Thyroid gland (tissue), 4 donors: Measurements from ENCODE around the gene AKR1C2. TPM values are rescaled to one million over a fixed set of nuclear protein-coding genes. Genes with fewer than 3 reads are reported as not detected.

ENCODE experiments used
- DNase-seq, 2 donors: peaks; one replicate each; pipeline ENCODE4 v3.0.0-alpha.2; 2019
- H3K27ac ChIP-seq, 3 donors: fragments of 200-600 bp; sonication (generic); 1 replicate in 2 of 3; 2 replicates in 1 of 3; pipeline ENCODE4 v1.5.1; 2016 to 2019; ENCODE audit warnings: mild to moderate bottlenecking in 1 of 3, moderate library complexity in 1 of 3
- H3K27me3 ChIP-seq: fragments of 200-600 bp; sonication (generic); one replicate; pipeline ENCODE4 v1.5.1; 2019
- H3K36me3 ChIP-seq, 2 donors: fragments of 200-600 bp; sonication (generic); one replicate each; pipeline ENCODE4 v1.5.1; 2016 to 2019
- H3K4me1 ChIP-seq, 2 donors: fragments of 200-600 bp; sonication (generic); one replicate each; pipeline ENCODE4 v1.5.1; 2017 to 2019
- H3K4me3 ChIP-seq, 3 donors: fragments of 200-600 bp; sonication (generic); replicated peaks in 1 of 3; 1 replicate in 2 of 3; 2 replicates in 1 of 3; pipeline ENCODE4 v1.5.1; 2016; ENCODE audit warnings: mild to moderate bottlenecking in 1 of 3
- H3K9me3 ChIP-seq: fragments of 200-600 bp; sonication (generic); one replicate; pipeline ENCODE4 v1.5.1; 2017
- CTCF ChIP-seq, 6 experiments: fragments of 200-600 bp in 3 of 6; fragments of 450-650 bp in 3 of 6; sonication (generic) in 3 of 6; IDR thresholded peaks; one replicate each; pipeline ENCODE4 v1.5.1; 2016 to 2019; ENCODE audit warnings: antibody characterized with exemption in 6 of 6, mild to moderate bottlenecking in 2 of 6, inconsistent platforms in 1 of 6, moderate library complexity in 1 of 6
- POLR2A ChIP-seq, 2 donors: fragments of 450-650 bp; IDR thresholded peaks; one replicate each; pipeline ENCODE4 v1.6.1; 2017; ENCODE audit warnings: antibody characterized with exemption in 2 of 2, mild to moderate bottlenecking in 2 of 2, moderate library complexity in 1 of 2
- WGBS, 2 donors: methylation state at CpG; one replicate each; pipeline ENCODE4 v1.1.5; 2017; 5-methylcytosine and 5-hydroxymethylcytosine counted together
- intact Hi-C: fragments of 100-400 bp; cut with DNase I; formaldehyde crosslinking; loops from one replicate; pipeline ENCODE4 v1.15.1; 2023
- small RNA-seq: library from RNA; depleted of rRNA; stranded (forward); fragments of <200 nt; gene quantifications from one replicate; pipeline ENCODE3, GENCODE V24; 2016
- total RNA-seq, 4 donors: library from RNA; depleted of rRNA; stranded (reverse); fragments of >200 nt; gene quantifications; one replicate each; pipeline ENCODE4 v1.2.3, GENCODE V29; 2016

Gene AKR1C2
- total RNA-seq, 4 donors from 2014 or later: 48.2 to 59.9 (median 53.9) TPM

GRCh38 chr10:4939224-4940072 is 64.2 kb downstream of the AKR1C2 start:
- TF ChIP-seq CTCF (IDR thresholded peaks at IDR 0.05): no peak
- no peak for TF ChIP-seq POLR2A (IDR thresholded peaks at IDR 0.05)
- H3K27me3 ChIP-seq: no peaks in the 10 kb centered on the region
- intact Hi-C loops: no loop called here
- peaks cover 42 to 56% of the 10 kb centered on the region in 2 donors for H3K4me1 ChIP-seq
- 83 to 84% methylated on average over 7 of the region's 7 CpGs for WGBS, 2 donors
- H3K4me3 ChIP-seq: no peak overlapping the region
- peak overlapping the region in 1 of 3 donors; percentile 14 for H3K27ac ChIP-seq
- no peaks in the 10 kb centered on the region for H3K36me3 ChIP-seq
- no peaks in the 10 kb centered on the region for H3K9me3 ChIP-seq
- no peak for DNase-seq

Small RNA genes lying within 50 kb of the gene (small RNA-seq; reads per million reads assigned to genes)
- gene RF00096: not detected

Other genes with a start within 250 kb of the AKR1C2 start
- gene AKR1E2, start 177.7 kb downstream of the AKR1C2 start, total RNA-seq: 10 to 100 TPM; 14.4 to 18.5 (median 15.9) TPM
- gene AKR1C1, start 40.4 kb downstream of the AKR1C2 start, total RNA-seq: 100 to 1,000 TPM in 3 of 4 donors, 10 to 100 TPM in 1; 73.8 to 132 (median 121) TPM
- gene AKR1C3, start 90.6 kb upstream of the AKR1C2 start, total RNA-seq: 10 to 100 TPM; 42.7 to 73.6 (median 67.4) TPM
- not detected for gene AKR1C8, start 181.3 kb upstream of the AKR1C2 start, total RNA-seq
- not detected for gene AKR1C4, start 193.0 kb upstream of the AKR1C2 start, total RNA-seq